Peyer's patch (tissue), 4 donors: ENCODE results near the gene PHAX.

Experiments
- POLR2A ChIP-seq, 2 donors: fragments of 450-650 bp; IDR thresholded peaks; one replicate each; pipeline ENCODE4 v1.5.1; 2017; ENCODE audit warnings: antibody characterized with exemption in 2 of 2, mild to moderate bottlenecking in 2 of 2, moderate library complexity in 2 of 2
- TF ChIP-seq, protein P1 (sequence below), 6 experiments: fragments of 450-650 bp in 4 of 6; fragments of 200-600 bp in 2 of 6; sonication (generic) in 1 of 6; IDR thresholded peaks; one replicate each; pipeline ENCODE4 v1.5.1; 2017 to 2019; ENCODE audit warnings: antibody characterized with exemption in 6 of 6, mild to moderate bottlenecking in 3 of 6, moderate library complexity in 1 of 6

DNA sequence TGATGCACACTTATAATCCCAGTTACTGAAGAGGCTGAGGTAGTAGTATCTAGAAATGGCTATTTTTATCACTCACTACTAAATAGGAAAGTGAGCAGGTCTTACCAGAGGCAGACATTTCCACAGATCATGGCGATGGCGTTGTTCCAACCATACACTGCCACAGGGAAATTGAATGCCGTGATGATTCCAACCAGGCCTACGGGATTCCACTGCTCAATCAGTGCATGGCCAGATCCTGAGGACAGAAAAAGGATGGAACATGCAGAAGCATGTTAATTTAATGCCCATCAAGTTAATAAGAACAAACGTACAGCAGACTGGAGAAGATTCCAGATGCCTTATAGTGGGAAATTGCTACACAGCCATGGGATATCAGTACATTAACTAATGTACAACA, 23.8 kb upstream of the PHAX start:
- TF ChIP-seq, protein P1, sequence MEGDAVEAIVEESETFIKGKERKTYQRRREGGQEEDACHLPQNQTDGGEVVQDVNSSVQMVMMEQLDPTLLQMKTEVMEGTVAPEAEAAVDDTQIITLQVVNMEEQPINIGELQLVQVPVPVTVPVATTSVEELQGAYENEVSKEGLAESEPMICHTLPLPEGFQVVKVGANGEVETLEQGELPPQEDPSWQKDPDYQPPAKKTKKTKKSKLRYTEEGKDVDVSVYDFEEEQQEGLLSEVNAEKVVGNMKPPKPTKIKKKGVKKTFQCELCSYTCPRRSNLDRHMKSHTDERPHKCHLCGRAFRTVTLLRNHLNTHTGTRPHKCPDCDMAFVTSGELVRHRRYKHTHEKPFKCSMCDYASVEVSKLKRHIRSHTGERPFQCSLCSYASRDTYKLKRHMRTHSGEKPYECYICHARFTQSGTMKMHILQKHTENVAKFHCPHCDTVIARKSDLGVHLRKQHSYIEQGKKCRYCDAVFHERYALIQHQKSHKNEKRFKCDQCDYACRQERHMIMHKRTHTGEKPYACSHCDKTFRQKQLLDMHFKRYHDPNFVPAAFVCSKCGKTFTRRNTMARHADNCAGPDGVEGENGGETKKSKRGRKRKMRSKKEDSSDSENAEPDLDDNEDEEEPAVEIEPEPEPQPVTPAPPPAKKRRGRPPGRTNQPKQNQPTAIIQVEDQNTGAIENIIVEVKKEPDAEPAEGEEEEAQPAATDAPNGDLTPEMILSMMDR (IDR thresholded peaks at IDR 0.05), result no peak
- TF ChIP-seq POLR2A (IDR thresholded peaks at IDR 0.05), result no peak
